Activated CD8-positive, alpha-beta T cell treated with anti-CD3 and anti-CD28 coated beads for 36 hours (primary cell): ENCODE measurements around the gene PRR12. TPM values are rescaled to one million over a fixed set of nuclear protein-coding genes. Genes with fewer than 3 reads are reported as not detected.
A peak's percentile ranks its signal among the peaks of the same experiment; 100 is the strongest.

Experiments used
- ATAC-seq: fragments of 200-7000 bp; cut with Tn5 transposase; one replicate; pipeline ENCODE4 v1.10.0; 2021; ENCODE audit warnings: mild to moderate bottlenecking, moderate library complexity
- CTCF ChIA-PET: fragments of 350-600 bp; sonication (Branson Sonifier 250); formaldehyde crosslinking; loops from one replicate; lab custom pipeline; 2021; ENCODE audit warnings: antibody characterized with exemption; lab: Charles Lee
- POLR2A ChIA-PET: fragments of 350-600 bp; sonication (Branson Sonifier 250); formaldehyde crosslinking; loops from one replicate; lab custom pipeline; 2021; ENCODE audit warnings: antibody characterized with exemption; lab: Charles Lee
- DNase-seq: peaks from one replicate; pipeline ENCODE4 v3.0.0-alpha.2; 2020
- H3K27ac Mint-ChIP-seq: one replicate; pipeline ENCODE4 v1.8.0; 2021; ENCODE audit warnings: mild to moderate bottlenecking, mixed read lengths
- H3K27me3 Mint-ChIP-seq: one replicate; pipeline ENCODE4 v1.8.0; 2021; ENCODE audit warnings: mixed read lengths
- H3K36me3 Mint-ChIP-seq: one replicate; pipeline ENCODE4 v1.8.0; 2021; ENCODE audit warnings: low read depth, mixed read lengths
- H3K4me1 Mint-ChIP-seq: one replicate; pipeline ENCODE4 v1.8.0; 2021; ENCODE audit warnings: low read depth, mixed read lengths
- H3K4me3 Mint-ChIP-seq: one replicate; pipeline ENCODE4 v1.8.0; 2021; ENCODE audit warnings: mild to moderate bottlenecking, moderate library complexity, mixed read lengths
- H3K9me3 Mint-ChIP-seq: one replicate; pipeline ENCODE4 v1.8.0; 2021; ENCODE audit warnings: mixed read lengths
- intact Hi-C: fragments of 100-400 bp; cut with micrococcal nuclease; formaldehyde crosslinking; loops from one replicate; pipeline ENCODE4 v1.10.0; 2022
- total RNA-seq, 2 experiments: library from RNA; stranded (reverse); gene quantifications; one replicate each; pipeline ENCODE4 v1.2.3, GENCODE V29; 2021
- TF ChIP-seq, protein P1 (sequence below): fragments of 200-600 bp; IDR thresholded peaks from one replicate; pipeline ENCODE4 v1.8.0; 2022; ENCODE audit warnings: antibody characterized with exemption, mild to moderate bottlenecking

The PRR12 gene
- total RNA-seq, 2 experiments from 2014 or later, result 16.0 to 17.8 TPM

GRCh38 chr19:49665036-49665350, 74.0 kb downstream of the PRR12 start:
- CTCF ChIA-PET, result interaction anchor here (1.0 to 6.2 kb wide), 4 partner anchors 8 to 165 kb away, joined by 3 to 33 read pairs (median 10); no protein-coding TSS in a partner anchor
- Mint-ChIP-seq H3K36me3 (peaks cover 27% of the 10 kb centered on the region), H3K9me3 (no peaks in the 10 kb centered on the region), H3K27me3 (no peaks in the 10 kb centered on the region), H3K4me3 (peak overlapping the region; percentile 94), H3K4me1 (peaks cover 31% of the 10 kb centered on the region), H3K27ac (peak overlapping the region; percentile 91)
- ATAC-seq (no peak), DNase-seq (no peak)
- TF ChIP-seq, protein P1, sequence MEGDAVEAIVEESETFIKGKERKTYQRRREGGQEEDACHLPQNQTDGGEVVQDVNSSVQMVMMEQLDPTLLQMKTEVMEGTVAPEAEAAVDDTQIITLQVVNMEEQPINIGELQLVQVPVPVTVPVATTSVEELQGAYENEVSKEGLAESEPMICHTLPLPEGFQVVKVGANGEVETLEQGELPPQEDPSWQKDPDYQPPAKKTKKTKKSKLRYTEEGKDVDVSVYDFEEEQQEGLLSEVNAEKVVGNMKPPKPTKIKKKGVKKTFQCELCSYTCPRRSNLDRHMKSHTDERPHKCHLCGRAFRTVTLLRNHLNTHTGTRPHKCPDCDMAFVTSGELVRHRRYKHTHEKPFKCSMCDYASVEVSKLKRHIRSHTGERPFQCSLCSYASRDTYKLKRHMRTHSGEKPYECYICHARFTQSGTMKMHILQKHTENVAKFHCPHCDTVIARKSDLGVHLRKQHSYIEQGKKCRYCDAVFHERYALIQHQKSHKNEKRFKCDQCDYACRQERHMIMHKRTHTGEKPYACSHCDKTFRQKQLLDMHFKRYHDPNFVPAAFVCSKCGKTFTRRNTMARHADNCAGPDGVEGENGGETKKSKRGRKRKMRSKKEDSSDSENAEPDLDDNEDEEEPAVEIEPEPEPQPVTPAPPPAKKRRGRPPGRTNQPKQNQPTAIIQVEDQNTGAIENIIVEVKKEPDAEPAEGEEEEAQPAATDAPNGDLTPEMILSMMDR, result no peak
- intact Hi-C loops, result loop anchor here (2.0 kb wide), 1 partner anchor 24 kb away; the partner anchor contains the start of gene RRAS
- POLR2A ChIA-PET, result interaction anchor here (1.0 to 6.7 kb wide), 7 partner anchors 9 to 212 kb away, joined by 3 to 47 read pairs (median 6); partner anchors contain the start of genes FUZ, PRMT1, RRAS and SCAF1

GRCh38 chr19:49665351-49666119, 74.6 kb downstream of the PRR12 start, which contains the start of the genes BCL2L12 and IRF3:
Gene BCL2L12, plus strand, starts transcription at chr19:49665933. Its CDS starts 760 bp downstream, at chr19:49666693.
Gene IRF3, minus strand, starts transcription at chr19:49665857. Its CDS starts 1,019 bp downstream, at chr19:49664838.
- DNase-seq (peak; percentile 99), ATAC-seq (peak; percentile 89)
- no peaks in the 10 kb centered on the region for H3K27me3 Mint-ChIP-seq
- ChIA-PET CTCF (interaction anchor here (1.0 to 6.2 kb wide), 4 partner anchors 7 to 166 kb away, joined by 3 to 33 read pairs (median 10); no protein-coding TSS in a partner anchor), POLR2A (interaction anchor here (1.0 to 6.7 kb wide), 8 partner anchors 9 to 211 kb away, joined by 3 to 47 read pairs (median 6); partner anchors contain the start of genes FUZ, PRMT1, RRAS and SCAF1)
- intact Hi-C loops, result loop anchor here (2.0 kb wide), 1 partner anchor 25 kb away; the partner anchor contains the start of gene RRAS
- H3K27ac Mint-ChIP-seq, result peak within 1 kb of the TSS; percentile 91
- peaks cover 28% of the 10 kb centered on the region for H3K4me1 Mint-ChIP-seq
- H3K9me3 Mint-ChIP-seq, result no peaks in the 10 kb centered on the region
- peak within 1 kb of the TSS; percentile 94 for H3K4me3 Mint-ChIP-seq
- peaks cover 22% of the 10 kb centered on the region for H3K36me3 Mint-ChIP-seq
- TF ChIP-seq, protein P1, result no peak

GRCh38 chr19:49666120-49666444, 75.1 kb downstream of the PRR12 start:
- ATAC-seq (no peak), DNase-seq (no peak)
- ChIA-PET CTCF (interaction anchor here (1.4 to 1.7 kb wide), 2 partner anchors 10 to 12 kb away, joined by 6 to 13 read pairs; no protein-coding TSS in a partner anchor), POLR2A (interaction anchor here (1.0 to 6.7 kb wide), 2 partner anchors 11 to 27 kb away, joined by 3 to 47 read pairs; partner anchors contain the start of gene PRMT1)
- TF ChIP-seq, protein P1, result no peak
- intact Hi-C loops, result no loop called here
- H3K4me1 Mint-ChIP-seq, result peaks cover 28% of the 10 kb centered on the region
- peaks cover 21% of the 10 kb centered on the region for H3K36me3 Mint-ChIP-seq
- H3K9me3 Mint-ChIP-seq, result no peaks in the 10 kb centered on the region
- H3K4me3 Mint-ChIP-seq, result peak overlapping the region; percentile 94
- H3K27me3 Mint-ChIP-seq, result no peaks in the 10 kb centered on the region
- peak overlapping the region; percentile 91 for H3K27ac Mint-ChIP-seq

GRCh38 chr19:49667473-49667872, 76.5 kb downstream of the PRR12 start:
- TF ChIP-seq, protein P1, result no peak
- Mint-ChIP-seq H3K36me3 (peaks cover 21% of the 10 kb centered on the region), H3K4me3 (peak overlapping the region; percentile 94), H3K4me1 (peaks cover 33% of the 10 kb centered on the region), H3K27ac (no peak overlapping the region), H3K9me3 (no peaks in the 10 kb centered on the region), H3K27me3 (no peaks in the 10 kb centered on the region)
- ChIA-PET POLR2A (interaction anchor here (1.0 to 6.7 kb wide), 2 partner anchors 10 to 178 kb away, joined by 4 to 47 read pairs; partner anchors contain the start of gene PRMT1), CTCF (interaction anchor here (1.2 kb wide), 1 partner anchor 9 kb away, joined by 7 read pairs; the partner anchor contains the start of gene PRMT1)
- no peak for ATAC-seq
- intact Hi-C loops, result no loop called here
- DNase-seq, result no peak
